Body of pancreas (tissue), 4 donors: Measurements from ENCODE around the gene ANKRD13B.

ENCODE experiments used
- CTCF ChIP-seq, 7 experiments: fragments of 450-650 bp in 4 of 7; fragments of 200-600 bp in 3 of 7; sonication (generic) in 3 of 7; IDR thresholded peaks; one replicate each; pipeline ENCODE4 v1.5.1; 2016 to 2019; ENCODE audit warnings: antibody characterized with exemption in 7 of 7
- POLR2A ChIP-seq, 3 donors: fragments of 450-650 bp; IDR thresholded peaks; one replicate each; pipeline ENCODE4 v1.6.1; 2016; ENCODE audit warnings: antibody characterized with exemption in 3 of 3, mild to moderate bottlenecking in 2 of 3

- no peak for TF ChIP-seq CTCF (IDR thresholded peaks at IDR 0.05)
- TF ChIP-seq POLR2A (IDR thresholded peaks at IDR 0.05): no peak
These were observed 1.7 kb upstream of the ANKRD13B start for GRCh38 chr17:29591146-29591736.
